Fibroblast of the conjunctiva (primary cell): ENCODE measurements around the gene LYPD6.
"Not testable (repeated sequence)": the region's sequence is repeated elsewhere in the genome, so short reads cannot be mapped to it uniquely, and the experiment has no call there.

Experiments used
- DNase-seq: peaks from one replicate; pipeline ENCODE4 v3.0.0-alpha.2; 2010; ENCODE audit warnings: low read depth

LYPD6 gene

GRCh38 chr2:149451417-149452165, 121.2 kb downstream of the LYPD6 start:
- DNase-seq = no peak

- no peak for DNase-seq
These were observed 125.9 kb downstream of the LYPD6 start for GRCh38 chr2:149456285-149456684.

GRCh38 chr2:149458502-149458901, 128.1 kb downstream of the LYPD6 start:
- DNase-seq = no peak

GRCh38 chr2:149463328-149464002, 133.1 kb downstream of the LYPD6 start:
- DNase-seq = no peak

GRCh38 chr2:149464396-149464795, 134.0 kb downstream of the LYPD6 start:
- DNase-seq = no peak

- no peak for DNase-seq
These were observed 135.5 kb downstream of the LYPD6 start for GRCh38 chr2:149465873-149466272.

- no peak for DNase-seq
These were observed 136.2 kb downstream of the LYPD6 start for GRCh38 chr2:149466635-149467034.

GRCh38 chr2:149467436-149467835, 137.0 kb downstream of the LYPD6 start:
- DNase-seq = no peak

- no peak for DNase-seq
These were observed 138.2 kb downstream of the LYPD6 start for GRCh38 chr2:149468636-149469035.

- DNase-seq = no peak
These were observed 139.7 kb downstream of the LYPD6 start for GRCh38 chr2:149470046-149470445.

GRCh38 chr2:149472413-149472812, 142.0 kb downstream of the LYPD6 start:
- DNase-seq = no peak

- no peak for DNase-seq
These were observed 142.7 kb downstream of the LYPD6 start for GRCh38 chr2:149473068-149473467.

GRCh38 chr2:149473521-149473920, 143.1 kb downstream of the LYPD6 start:
- DNase-seq = no peak

- no peak for DNase-seq
These were observed 152.7 kb downstream of the LYPD6 start for GRCh38 chr2:149483004-149483605.

GRCh38 chr2:149486664-149487063, 156.3 kb downstream of the LYPD6 start:
- no peak for DNase-seq

GRCh38 chr2:149487189-149487588, 156.8 kb downstream of the LYPD6 start:
- DNase-seq = no peak

- no peak for DNase-seq
These were observed 158.5 kb downstream of the LYPD6 start for GRCh38 chr2:149488706-149489440.

GRCh38 chr2:149489452-149489851, 159.1 kb downstream of the LYPD6 start:
- no peak for DNase-seq

GRCh38 chr2:149490296-149490695, 159.9 kb downstream of the LYPD6 start:
- no peak for DNase-seq

GRCh38 chr2:149492923-149493322, 162.5 kb downstream of the LYPD6 start:
- DNase-seq = no peak

GRCh38 chr2:149499204-149499603, 168.8 kb downstream of the LYPD6 start:
- DNase-seq = not testable (repeated sequence)

- DNase-seq = not testable (repeated sequence)
These were observed 176.4 kb downstream of the LYPD6 start for GRCh38 chr2:149506808-149507207.

GRCh38 chr2:149507974-149508373, 177.6 kb downstream of the LYPD6 start:
- DNase-seq = no peak
